IPS DF 4.7 (cell line): ENCODE data around the gene MAST2.

ENCODE experiments used
- DNase-seq: peaks from one replicate; pipeline ENCODE4 v3.0.0-alpha.2; 2013; ENCODE audit warnings: low spot score; ENCODE audit errors: extremely low read depth

The MAST2 gene

GRCh38 chr1:45979074-45979777 is 175.8 kb downstream of the MAST2 start:
- no peak for DNase-seq

- no peak for DNase-seq
These were observed 176.4 kb downstream of the MAST2 start for GRCh38 chr1:45979778-45980176.

GRCh38 chr1:45982359-45982758 is 178.9 kb downstream of the MAST2 start:
- DNase-seq, result no peak

DNA sequence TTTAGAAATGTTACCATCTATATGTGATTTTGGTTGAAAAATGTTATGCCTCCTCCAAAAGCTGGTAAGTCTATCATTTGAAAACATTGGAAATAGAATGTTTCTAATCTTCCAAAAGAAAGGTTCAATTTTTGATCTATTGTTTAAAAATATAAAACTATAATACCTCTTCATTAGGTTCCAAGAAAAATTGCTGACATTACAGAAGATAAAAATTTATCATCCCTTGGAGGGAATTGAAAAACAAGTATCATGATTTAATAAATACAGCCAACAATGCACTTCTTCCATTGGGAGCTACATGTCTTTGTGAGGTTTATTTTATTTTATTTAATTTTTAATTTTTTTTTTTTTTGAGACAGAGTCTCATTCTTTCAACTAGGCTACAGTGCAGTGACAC is 180.6 kb downstream of the MAST2 start:
- DNase-seq, result no peak

GRCh38 chr1:45987204-45987603 is 183.8 kb downstream of the MAST2 start:
- DNase-seq, result no peak

DNA sequence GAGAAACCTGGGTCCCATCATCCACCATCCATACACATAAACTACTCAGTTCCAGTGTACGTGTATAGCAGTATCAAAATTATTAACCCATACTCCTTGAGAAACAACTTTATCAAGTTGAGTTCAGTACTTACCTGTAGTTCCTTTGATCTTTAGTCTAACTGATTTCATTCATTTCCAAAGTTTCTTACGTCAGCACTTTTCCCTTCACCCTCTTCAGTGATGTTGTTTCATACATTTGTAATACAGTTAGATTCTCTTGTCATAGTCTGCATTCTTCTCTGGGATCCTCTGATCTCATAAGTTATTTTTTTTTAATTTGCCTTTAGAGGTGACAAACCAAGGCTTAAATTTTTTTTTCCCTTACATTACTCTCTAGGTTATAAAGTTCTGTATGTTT is 185.8 kb downstream of the MAST2 start:
- DNase-seq, result no peak

DNA sequence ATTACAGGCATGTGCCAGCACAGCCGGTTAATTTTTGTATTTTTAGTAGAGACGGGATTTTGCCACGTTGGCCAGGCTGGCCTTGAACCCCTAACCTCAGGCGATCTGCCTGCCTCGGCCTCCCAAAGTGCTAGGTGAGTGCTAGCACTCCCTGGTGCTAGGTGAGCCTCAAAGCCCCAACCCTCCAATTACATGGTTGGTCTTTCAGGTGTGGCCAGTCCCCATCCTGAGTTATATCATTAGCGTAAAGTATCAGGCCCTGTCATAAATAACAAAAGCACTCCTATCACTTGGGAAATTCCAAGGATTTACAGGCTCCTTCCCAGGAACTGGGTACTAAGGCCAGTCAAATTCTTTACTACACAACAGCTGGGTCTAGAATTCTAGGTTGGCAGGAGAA is 191.0 kb downstream of the MAST2 start:
- DNase-seq, result no peak

- DNase-seq, result no peak
These were observed 191.9 kb downstream of the MAST2 start for GRCh38 chr1:45995298-45995697.

GRCh38 chr1:45998020-45998617 is 194.7 kb downstream of the MAST2 start:
- DNase-seq, result no peak

GRCh38 chr1:45999507-45999906 is 196.1 kb downstream of the MAST2 start:
- no peak for DNase-seq

- DNase-seq, result no peak
These were observed 197.8 kb downstream of the MAST2 start for GRCh38 chr1:46001081-46001785.

DNA sequence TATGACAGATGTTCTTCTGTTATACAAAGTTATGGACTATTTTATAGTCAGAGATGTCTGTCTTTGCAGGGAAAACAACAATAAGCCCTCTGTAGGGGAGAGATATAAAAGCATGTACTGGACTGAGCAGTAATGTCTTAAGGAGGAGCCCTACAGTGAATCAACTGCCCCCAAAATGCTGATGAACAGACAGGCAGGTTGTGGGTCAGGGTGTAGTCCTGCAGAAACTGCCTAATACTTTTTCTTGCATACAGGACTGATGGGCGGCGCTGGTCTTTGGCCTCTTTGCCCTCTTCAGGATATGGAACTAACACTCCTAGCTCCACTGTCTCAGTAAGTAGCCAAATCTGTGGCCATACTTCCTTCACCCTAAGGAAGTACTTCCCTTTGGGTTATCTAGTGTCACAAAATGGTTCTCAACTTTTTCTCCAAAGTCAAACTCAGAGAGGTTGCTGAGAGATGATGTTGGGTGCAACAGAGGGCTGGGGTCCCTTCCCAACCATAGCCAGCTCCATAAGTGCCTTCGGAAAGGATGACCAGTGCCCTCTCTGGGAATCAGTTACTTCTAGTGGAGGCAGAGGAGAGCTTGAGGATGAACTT is 199.2 kb downstream of the MAST2 start:
- DNase-seq, result no peak

GRCh38 chr1:46003315-46003714 is 199.9 kb downstream of the MAST2 start:
- DNase-seq, result no peak

- no peak for DNase-seq
These were observed 201.1 kb downstream of the MAST2 start for GRCh38 chr1:46004492-46004891.

DNA sequence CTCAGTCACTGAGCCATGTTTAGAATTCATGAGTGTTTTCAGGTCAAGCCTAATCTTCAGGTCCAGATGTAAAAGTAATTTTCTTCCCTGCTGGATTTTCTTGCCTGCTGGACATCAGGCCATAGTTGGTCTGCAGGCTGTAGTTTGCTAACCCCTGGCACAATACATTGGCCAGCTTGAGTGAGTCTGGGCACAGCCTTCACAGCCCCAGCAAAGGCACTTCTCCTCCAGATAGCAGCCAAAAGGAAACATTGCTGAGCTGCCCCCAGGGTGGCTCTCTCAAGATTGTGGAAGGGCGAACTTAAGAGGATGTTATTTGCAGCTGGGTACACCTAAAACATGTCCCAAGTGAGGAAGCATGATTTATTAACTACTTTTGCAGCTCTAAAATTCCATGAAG is 202.2 kb downstream of the MAST2 start:
- no peak for DNase-seq

GRCh38 chr1:46008585-46008984 is 205.2 kb downstream of the MAST2 start:
- no peak for DNase-seq

GRCh38 chr1:46010611-46011010 is 207.2 kb downstream of the MAST2 start:
- DNase-seq, result no peak

GRCh38 chr1:46011121-46011695 is 207.8 kb downstream of the MAST2 start:
- no peak for DNase-seq

- no peak for DNase-seq
These were observed 208.8 kb downstream of the MAST2 start for GRCh38 chr1:46012236-46012635.

- DNase-seq, result no peak
These were observed 210.2 kb downstream of the MAST2 start for GRCh38 chr1:46013581-46013980.

- no peak for DNase-seq
These were observed 214.6 kb downstream of the MAST2 start for GRCh38 chr1:46017876-46018503.
